HL-60 (cell line): ENCODE measurements around the gene OR4X2.

Source experiments
- DNase-seq, 2 experiments: peaks; one replicate each; pipeline ENCODE4 v3.0.0-alpha.2; 2010 to 2020; ENCODE audit warnings: low read depth in 1 of 2, low spot score in 1 of 2
- H3K27ac ChIP-seq: fragments of 250-450 bp; sonication (Bioruptor Pico); replicated peaks from 2 replicates; pipeline ENCODE4 v1.5.1; 2020; ENCODE audit warnings: mild to moderate bottlenecking, moderate library complexity
- H3K27me3 ChIP-seq: fragments of 250-450 bp; sonication (Bioruptor Pico); 2 replicates; pipeline ENCODE4 v1.5.1; 2021; ENCODE audit warnings: mild to moderate bottlenecking, moderate library complexity; ENCODE audit not compliant: insufficient read depth, poor library complexity, severe bottlenecking
- H3K4me3 ChIP-seq: replicated peaks from 2 replicates; pipeline ENCODE4 v1.5.1; 2011; ENCODE audit warnings: mild to moderate bottlenecking, control low read depth, low read length; ENCODE audit not compliant: insufficient read depth
- CTCF ChIP-seq: IDR thresholded peaks from one replicate; pipeline ENCODE4 v1.5.1; 2011; ENCODE audit warnings: low read length, control low read depth, inconsistent platforms; ENCODE audit not compliant: insufficient read depth
- GABPA ChIP-seq: IDR thresholded peaks from 2 replicates; pipeline ENCODE4 v1.6.1; 2012; ENCODE audit warnings: low read depth
- POLR2AphosphoS5 ChIP-seq: IDR thresholded peaks from 2 replicates; pipeline ENCODE4 v1.6.1; 2012; ENCODE audit warnings: low read depth
- REST ChIP-seq: IDR thresholded peaks from 2 replicates; pipeline ENCODE4 v1.6.1; 2012; ENCODE audit warnings: low read depth; ENCODE audit not compliant: insufficient replicate concordance
- SPI1 ChIP-seq: IDR thresholded peaks from 2 replicates; pipeline ENCODE4 v1.6.1; 2012; ENCODE audit warnings: low read depth, mild to moderate bottlenecking, borderline replicate concordance

Gene OR4X2

DNA sequence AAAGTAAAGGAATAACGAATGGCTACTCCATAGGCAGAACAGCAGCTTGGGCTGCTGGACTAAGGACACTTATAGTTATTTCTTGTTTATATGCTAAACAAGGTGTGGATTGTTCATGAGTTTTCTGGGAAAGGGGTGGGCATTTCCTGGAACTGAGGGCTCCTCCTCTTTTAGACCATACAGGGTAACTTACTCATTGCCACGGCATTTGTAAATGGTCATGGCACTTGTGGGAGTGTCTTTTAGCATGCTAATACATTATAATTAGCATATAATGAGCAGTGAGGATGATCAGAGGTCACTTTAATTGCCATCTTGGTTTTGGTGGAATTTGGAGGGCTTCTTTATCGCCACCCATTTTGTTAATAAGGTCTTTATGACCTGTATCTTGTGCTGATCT, 25.7 kb downstream of the OR4X2 start:
- no peak overlapping the region for H3K4me3 ChIP-seq
- no peak for DNase-seq
- no peak overlapping the region for H3K27ac ChIP-seq
- H3K27me3 ChIP-seq: no peaks in the 10 kb centered on the region
- TF ChIP-seq GABPA (no peak), POLR2AphosphoS5 (no peak), CTCF (no peak), SPI1 (no peak), REST (no peak)

DNA sequence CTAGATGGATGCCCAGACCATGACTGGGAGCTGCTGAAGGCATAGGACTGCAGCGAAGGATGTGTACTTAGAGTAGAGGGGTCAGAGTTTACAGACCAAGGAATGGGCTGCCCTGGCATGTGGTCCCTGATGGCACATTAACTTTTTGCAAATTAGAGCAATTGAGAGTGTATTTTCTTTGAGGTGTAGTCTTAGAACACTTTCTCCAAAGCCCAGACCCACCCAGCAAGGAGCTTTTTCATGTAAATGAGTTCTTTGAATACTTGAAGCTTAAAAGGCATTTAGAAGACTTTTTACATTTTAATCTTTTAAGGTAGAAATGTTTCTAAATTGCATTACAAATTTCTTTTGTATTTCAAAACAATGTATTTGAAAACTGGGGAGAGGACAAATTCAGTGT, 27.7 kb downstream of the OR4X2 start:
- TF ChIP-seq CTCF: no peak
- TF ChIP-seq POLR2AphosphoS5: no peak
- no peak for TF ChIP-seq SPI1
- TF ChIP-seq REST: no peak
- no peak for TF ChIP-seq GABPA
- Histone ChIP-seq H3K4me3 (no peak overlapping the region), H3K27me3 (no peaks in the 10 kb centered on the region), H3K27ac (no peak overlapping the region)
- no peak for DNase-seq
